ENCODE data around the gene MRPL28.

Gene MRPL28

GRCh38 chr16:376817-377418 is 6.6 kb upstream of the MRPL28 start:
- H3K4me3 ChIP-seq = no peak overlapping the region
- H3K27ac ChIP-seq = no peak overlapping the region

- no peak overlapping the region for H3K27ac ChIP-seq
- H3K4me3 ChIP-seq = no peak overlapping the region
Measured at GRCh38 chr16:375927-376816, 5.8 kb upstream of the MRPL28 start.

GRCh38 chr16:375212-375611 is 4.9 kb upstream of the MRPL28 start:
- H3K4me3 ChIP-seq = no peak overlapping the region
- H3K27ac ChIP-seq = no peak overlapping the region

- H3K27ac ChIP-seq = no peak overlapping the region
- no peak overlapping the region for H3K4me3 ChIP-seq
Measured at GRCh38 chr16:374616-374926, 4.2 kb upstream of the MRPL28 start.

- H3K27ac ChIP-seq = no peak overlapping the region
- H3K4me3 ChIP-seq = no peak overlapping the region
Measured at GRCh38 chr16:373848-374615, 3.7 kb upstream of the MRPL28 start.

- no peak overlapping the region for H3K4me3 ChIP-seq
- no peak overlapping the region for H3K27ac ChIP-seq
Measured at GRCh38 chr16:373020-373598, 2.8 kb upstream of the MRPL28 start.

GRCh38 chr16:372302-372983 is 2.1 kb upstream of the MRPL28 start:
- H3K27ac ChIP-seq = no peak overlapping the region
- H3K4me3 ChIP-seq = no peak overlapping the region

GRCh38 chr16:371515-372301 is 1.4 kb upstream of the MRPL28 start:
- Histone ChIP-seq H3K4me3 (no peak overlapping the region), H3K27ac (peak overlapping the region in 6 of 21 experiments; percentile 38 to 81 (median 69))

- peak overlapping the region in 4 of 7 experiments; percentile 47 to 60 (median 49) for H3K4me3 ChIP-seq
Measured at GRCh38 chr16:370979-371514, 709 bp upstream of the MRPL28 start.

GRCh38 chr16:369866-370436 is 387 bp downstream of the MRPL28 start:
- peak overlapping the region; percentile 30 to 60 (median 48) for H3K4me3 ChIP-seq
- H3K27ac ChIP-seq = peak overlapping the region in 18 of 21 experiments; percentile 30 to 81 (median 67)

More at GRCh38 chr16:370979-371514, 709 bp upstream of the MRPL28 start:
- peak overlapping the region in 20 of 21 experiments; percentile 30 to 81 (median 66) for H3K27ac ChIP-seq

GRCh38 chr16:369275-369865 is 968 bp downstream of the MRPL28 start:
- peak overlapping the region in 6 of 7 experiments; percentile 30 to 60 (median 48) for H3K4me3 ChIP-seq
- peak overlapping the region in 4 of 21 experiments; percentile 58 to 80 (median 68) for H3K27ac ChIP-seq

GRCh38 chr16:368388-369158 is 1.8 kb downstream of the MRPL28 start:
- H3K27ac ChIP-seq = no peak overlapping the region
- H3K4me3 ChIP-seq = no peak overlapping the region

GRCh38 chr16:367333-367903 is 2.9 kb downstream of the MRPL28 start:
- Histone ChIP-seq H3K27ac (no peak overlapping the region), H3K4me3 (no peak overlapping the region)

- H3K4me3 ChIP-seq = no peak overlapping the region
- no peak overlapping the region for H3K27ac ChIP-seq
Measured at GRCh38 chr16:366476-366875, 3.9 kb downstream of the MRPL28 start.

GRCh38 chr16:364595-365491 is 5.5 kb downstream of the MRPL28 start:
- Histone ChIP-seq H3K4me3 (no peak overlapping the region), H3K27ac (no peak overlapping the region)
